Right renal cortex interstitium (tissue), 3 donors: ENCODE data around the gene PCSK1. TPM values are rescaled to one million over a fixed set of nuclear protein-coding genes. Genes with fewer than 3 reads are reported as not detected.
"Not testable (repeated sequence)": the region's sequence is repeated elsewhere in the genome, so short reads cannot be mapped to it uniquely, and the experiment has no call there.

Experiments used
- DNase-seq, 3 donors: peaks; one replicate each; pipeline ENCODE4 v3.0.0-alpha.2; 2013; ENCODE audit warnings: low read depth in 3 of 3, low spot score in 2 of 3
- polyA plus RNA-seq, 3 donors: library from polyadenylated mRNA; unstranded; fragments of 120-200 nt; gene quantifications; one replicate each; pipeline ENCODE4 v1.2.1, GENCODE V29; 2013; ENCODE audit not compliant: insufficient read length in 3 of 3

PCSK1 gene
- polyA plus RNA-seq, 3 donors: 0.17 to 0.31 (median 0.18) TPM

- no peak for DNase-seq
Observed at GRCh38 chr5:96427824-96428223, 5.2 kb downstream of the PCSK1 start.

GRCh38 chr5:96426831-96427230, 6.2 kb downstream of the PCSK1 start:
- no peak for DNase-seq

GRCh38 chr5:96425443-96425842, 7.6 kb downstream of the PCSK1 start:
- no peak for DNase-seq

- DNase-seq: no peak
Observed at GRCh38 chr5:96415897-96416296, 17.2 kb downstream of the PCSK1 start.

GRCh38 chr5:96412868-96413449, 20.1 kb downstream of the PCSK1 start:
- no peak for DNase-seq

- DNase-seq: no peak
Observed at GRCh38 chr5:96410013-96410412, 23.0 kb downstream of the PCSK1 start.

- DNase-seq: no peak
Observed at GRCh38 chr5:96408841-96409538, 24.1 kb downstream of the PCSK1 start.

GRCh38 chr5:96408210-96408777, 24.8 kb downstream of the PCSK1 start:
- DNase-seq: no peak

GRCh38 chr5:96407436-96407835, 25.6 kb downstream of the PCSK1 start:
- no peak for DNase-seq

GRCh38 chr5:96404191-96404867, 28.7 kb downstream of the PCSK1 start:
- no peak for DNase-seq

- no peak for DNase-seq
Observed at GRCh38 chr5:96402500-96402899, 30.5 kb downstream of the PCSK1 start.

- DNase-seq: no peak
Observed at GRCh38 chr5:96396878-96397277, 36.2 kb downstream of the PCSK1 start.

- DNase-seq: not testable (repeated sequence)
Observed at GRCh38 chr5:96395295-96395694, 37.8 kb downstream of the PCSK1 start.

- DNase-seq: no peak
Observed at GRCh38 chr5:96391921-96392320, 41.1 kb downstream of the PCSK1 start.

GRCh38 chr5:96388176-96388575, 44.9 kb downstream of the PCSK1 start:
- no peak for DNase-seq

- no peak for DNase-seq
Observed at GRCh38 chr5:96387616-96388015, 45.4 kb downstream of the PCSK1 start.

GRCh38 chr5:96385538-96385937, 47.5 kb downstream of the PCSK1 start:
- DNase-seq: no peak

- no peak for DNase-seq
Observed at GRCh38 chr5:96384353-96384752, 48.7 kb downstream of the PCSK1 start.

- DNase-seq: no peak
Observed at GRCh38 chr5:96381526-96381925, 51.5 kb downstream of the PCSK1 start.

GRCh38 chr5:96379896-96380295, 53.2 kb downstream of the PCSK1 start:
- DNase-seq: no peak

- DNase-seq: no peak
Observed at GRCh38 chr5:96377597-96377996, 55.5 kb downstream of the PCSK1 start.

- DNase-seq: no peak
Observed at GRCh38 chr5:96377167-96377566, 55.9 kb downstream of the PCSK1 start.
